Epithelial cell of esophagus (primary cell): ENCODE results near the gene SPOP.
"Not testable (repeated sequence)": the region's sequence is repeated elsewhere in the genome, so short reads cannot be mapped to it uniquely, and the experiment has no call there.

Experiments
- DNase-seq: peaks from one replicate; pipeline ENCODE4 v3.0.0; 2010; ENCODE audit warnings: low read depth
- H3K4me3 ChIP-seq: 2 replicates; pipeline ENCODE4 v1.5.1; 2011; ENCODE audit warnings: mild to moderate bottlenecking, low read length, control low read depth
- CTCF ChIP-seq: IDR thresholded peaks from 2 replicates; pipeline ENCODE4 v1.5.1; 2011; ENCODE audit warnings: low read depth, mild to moderate bottlenecking, low read length, control low read depth, inconsistent platforms; ENCODE audit not compliant: insufficient read depth; ENCODE audit errors: missing control alignments

SPOP gene

GRCh38 chr17:49647256-49647585 is 30.7 kb downstream of the SPOP start:
- no peak overlapping the region for H3K4me3 ChIP-seq
- no peak for DNase-seq
- TF ChIP-seq CTCF: no peak

GRCh38 chr17:49646391-49647255 is 31.3 kb downstream of the SPOP start:
- no peak for TF ChIP-seq CTCF
- peak overlapping the region; percentile 20 for H3K4me3 ChIP-seq
- peak; percentile 81 for DNase-seq

- DNase-seq, H3K4me3 ChIP-seq: not testable (repeated sequence)
These were observed 31.9 kb downstream of the SPOP start for GRCh38 chr17:49646056-49646390.

- no peak for DNase-seq
- no peak for TF ChIP-seq CTCF
- H3K4me3 ChIP-seq: no peak overlapping the region
These were observed 32.2 kb downstream of the SPOP start for GRCh38 chr17:49645654-49646053.

- no peak for DNase-seq
- TF ChIP-seq CTCF: no peak
- no peak overlapping the region for H3K4me3 ChIP-seq
These were observed 37.3 kb downstream of the SPOP start for GRCh38 chr17:49640556-49640955.

GRCh38 chr17:49638818-49639217 is 39.1 kb downstream of the SPOP start:
- DNase-seq: no peak
- TF ChIP-seq CTCF: no peak
- H3K4me3 ChIP-seq: no peak overlapping the region

- TF ChIP-seq CTCF: no peak
- DNase-seq: no peak
- no peak overlapping the region for H3K4me3 ChIP-seq
These were observed 40.2 kb downstream of the SPOP start for GRCh38 chr17:49637739-49638138.
